ENCODE results near the gene ECEL1.

ECEL1 gene

DNA sequence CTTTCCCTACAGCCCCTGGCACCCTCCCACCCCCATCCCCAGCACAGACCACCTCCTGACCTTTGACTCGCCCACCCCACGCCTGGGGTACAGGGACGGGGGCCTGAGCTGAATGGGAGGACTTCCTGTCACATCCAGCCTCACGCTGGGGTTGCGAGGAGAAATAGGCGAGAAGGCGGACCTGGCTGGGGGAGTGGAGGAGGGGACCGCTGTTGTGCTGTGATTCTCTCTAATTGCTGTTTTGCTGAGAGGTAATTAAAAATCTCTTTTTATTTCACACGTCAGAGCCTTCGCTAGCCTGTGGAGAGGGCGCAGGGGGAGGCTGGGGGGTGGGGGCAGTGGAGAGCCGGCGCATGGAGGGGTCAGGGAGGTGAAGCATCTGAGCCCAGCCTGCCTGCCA, 9.7 kb upstream of the ECEL1 start:
- no peak for DNase-seq (ENCODE audit: low spot score)

DNA sequence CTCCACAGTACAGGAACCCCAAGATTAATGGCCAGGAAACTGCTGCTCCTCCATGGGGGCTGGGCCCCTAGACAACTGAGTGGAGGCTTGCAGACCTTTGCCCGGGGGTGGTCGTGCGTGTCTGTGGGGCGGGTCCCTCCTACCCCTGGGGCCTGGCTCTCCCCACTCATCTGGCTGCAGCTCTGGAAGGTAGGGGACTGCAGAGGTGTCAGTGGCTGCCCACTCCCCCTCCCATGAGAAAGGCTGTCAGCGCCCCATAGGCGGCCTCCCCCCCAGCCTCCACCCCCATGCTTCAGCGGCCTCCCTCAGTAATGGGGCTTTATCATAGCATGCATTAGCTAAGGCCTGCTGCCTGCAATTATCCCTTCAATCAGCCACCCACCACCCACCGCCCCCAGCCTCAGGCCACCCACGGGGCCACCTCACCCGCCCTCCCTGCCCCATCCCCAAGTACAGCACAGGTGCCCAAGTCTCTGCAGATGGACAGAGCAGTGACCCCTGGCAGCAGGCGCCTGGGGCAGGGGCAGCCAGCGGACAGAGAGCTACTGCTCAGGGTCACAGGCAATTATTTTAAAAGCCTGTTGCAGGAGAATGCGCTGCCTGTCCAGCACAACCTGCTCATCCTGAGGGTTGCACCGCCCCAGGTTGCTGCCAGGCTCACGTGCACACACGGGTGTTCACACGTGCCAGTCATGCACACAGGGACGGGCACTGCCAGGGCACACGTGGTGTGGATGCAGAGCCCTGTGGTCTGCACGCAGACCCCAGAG, 9.1 kb upstream of the ECEL1 start:
- no peak for DNase-seq (ENCODE audit: low spot score)

DNA sequence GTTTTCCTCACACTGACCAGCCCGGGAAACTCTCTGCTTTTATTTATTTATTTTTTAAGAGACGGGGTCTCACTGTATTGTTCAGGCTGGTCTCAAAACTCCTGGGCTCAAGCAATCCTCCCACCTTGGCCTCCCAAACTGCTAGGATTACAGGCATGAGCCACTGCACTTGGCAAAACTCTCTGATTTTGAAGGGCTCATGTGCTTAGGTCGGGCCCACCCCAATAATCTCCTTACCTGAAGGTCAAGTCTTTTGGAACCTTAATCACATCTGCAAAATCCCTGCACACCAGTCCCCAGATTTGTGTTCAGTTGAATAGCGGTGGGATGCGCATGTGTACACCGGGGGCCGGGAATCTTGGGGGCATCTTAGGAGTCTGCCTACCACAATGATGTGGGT, 7.7 kb upstream of the ECEL1 start:
- no peak for DNase-seq (ENCODE audit: low spot score)

- DNase-seq (ENCODE audit: low spot score) = no peak
Observed at GRCh38 chr2:232494542-232494941, 6.9 kb upstream of the ECEL1 start.

DNA sequence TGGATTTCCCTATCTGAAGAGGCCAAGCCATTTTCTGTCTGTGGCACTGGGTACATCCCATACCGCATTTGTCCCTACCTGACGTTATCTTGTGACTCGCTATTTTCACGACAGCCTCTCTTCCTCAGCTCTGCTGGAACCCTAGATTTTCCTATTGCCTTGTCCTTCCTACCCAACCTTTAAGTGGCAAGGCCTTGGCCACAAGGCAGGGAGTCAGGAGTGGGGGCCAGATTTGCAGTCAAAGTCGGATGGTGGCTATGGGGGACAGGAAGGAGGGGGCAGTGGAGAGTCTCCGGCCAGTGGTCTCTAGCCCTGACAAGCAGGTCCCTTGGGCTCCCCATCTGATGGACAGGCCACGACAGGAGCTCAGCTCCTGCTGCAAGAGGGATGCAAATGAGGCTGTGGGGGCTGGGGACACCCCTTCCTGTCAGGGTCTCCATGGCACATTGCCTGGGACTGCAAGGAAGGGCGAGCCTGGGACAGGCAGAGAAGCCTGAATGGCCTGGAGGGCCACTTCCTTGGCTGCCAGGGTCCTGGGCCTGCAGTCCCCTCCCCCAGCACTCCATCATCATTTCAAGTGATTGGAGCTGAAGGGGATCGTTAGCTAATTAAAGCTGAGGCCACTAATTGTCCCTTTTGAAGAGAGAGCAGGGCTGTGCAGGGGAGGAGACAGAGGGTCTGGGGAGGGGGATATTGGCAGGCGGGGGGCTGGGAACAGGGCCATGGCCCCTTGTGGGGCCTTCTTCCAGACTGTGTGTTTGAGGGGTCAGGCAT, 6.3 kb upstream of the ECEL1 start:
- no peak for DNase-seq (ENCODE audit: low spot score)

- no peak for DNase-seq (ENCODE audit: low spot score)
Observed at GRCh38 chr2:232492963-232493700, 5.5 kb upstream of the ECEL1 start.

- DNase-seq (ENCODE audit: low spot score) = no peak
Observed at GRCh38 chr2:232492236-232492848, 4.7 kb upstream of the ECEL1 start.

GRCh38 chr2:232491139-232491780, 3.6 kb upstream of the ECEL1 start:
- no peak for DNase-seq (ENCODE audit: low spot score)

DNA sequence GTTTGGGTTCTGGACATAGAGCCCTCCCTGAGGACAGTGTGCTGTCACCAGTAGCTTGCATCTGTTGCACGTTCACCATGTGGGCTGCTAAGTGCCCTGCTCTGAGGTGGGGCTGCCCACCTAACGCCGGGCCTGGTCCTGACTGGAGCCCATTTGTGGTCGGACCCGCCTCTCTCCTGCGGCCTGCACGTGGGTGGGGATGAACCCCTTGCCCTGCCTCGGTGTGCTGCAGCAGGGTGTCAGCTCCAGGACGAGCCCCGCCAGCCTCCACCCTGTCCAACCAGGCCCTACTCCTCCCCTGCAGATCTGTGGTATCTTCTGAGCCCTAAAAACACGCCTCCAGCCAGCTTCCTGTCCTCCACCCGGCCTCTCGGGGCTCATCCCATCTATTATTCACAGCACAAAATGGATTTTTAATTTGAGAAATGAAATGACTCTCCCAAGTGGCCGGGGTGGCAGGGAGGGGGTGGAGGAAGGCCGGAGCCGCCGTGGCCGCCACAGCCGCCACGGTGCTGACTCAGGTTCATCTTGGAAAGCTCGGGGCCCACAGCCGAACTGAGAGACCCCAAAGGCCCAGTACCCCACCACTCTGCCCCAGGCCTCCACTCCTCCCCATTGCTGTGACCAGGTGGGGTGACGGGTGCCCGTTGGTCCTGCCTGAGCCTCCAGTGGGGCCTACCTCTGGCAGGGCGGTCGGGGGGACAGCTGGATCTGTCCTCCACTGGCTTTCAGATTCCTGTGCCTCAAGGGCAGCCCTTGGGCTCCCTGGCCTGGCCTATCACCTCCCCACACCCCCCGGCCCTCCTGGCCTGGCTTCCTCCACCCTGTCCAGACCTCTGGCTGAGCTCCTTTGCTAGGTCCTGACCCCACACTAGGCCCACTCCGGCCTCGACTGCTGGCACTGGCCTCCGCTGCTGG, 2.8 kb upstream of the ECEL1 start:
- DNase-seq (ENCODE audit: low spot score) = no peak

- no peak for DNase-seq (ENCODE audit: low spot score)
Observed at GRCh38 chr2:232489516-232490220, 2.0 kb upstream of the ECEL1 start.

GRCh38 chr2:232488721-232489300, 1.2 kb upstream of the ECEL1 start:
- DNase-seq (ENCODE audit: low spot score) = no peak

DNA sequence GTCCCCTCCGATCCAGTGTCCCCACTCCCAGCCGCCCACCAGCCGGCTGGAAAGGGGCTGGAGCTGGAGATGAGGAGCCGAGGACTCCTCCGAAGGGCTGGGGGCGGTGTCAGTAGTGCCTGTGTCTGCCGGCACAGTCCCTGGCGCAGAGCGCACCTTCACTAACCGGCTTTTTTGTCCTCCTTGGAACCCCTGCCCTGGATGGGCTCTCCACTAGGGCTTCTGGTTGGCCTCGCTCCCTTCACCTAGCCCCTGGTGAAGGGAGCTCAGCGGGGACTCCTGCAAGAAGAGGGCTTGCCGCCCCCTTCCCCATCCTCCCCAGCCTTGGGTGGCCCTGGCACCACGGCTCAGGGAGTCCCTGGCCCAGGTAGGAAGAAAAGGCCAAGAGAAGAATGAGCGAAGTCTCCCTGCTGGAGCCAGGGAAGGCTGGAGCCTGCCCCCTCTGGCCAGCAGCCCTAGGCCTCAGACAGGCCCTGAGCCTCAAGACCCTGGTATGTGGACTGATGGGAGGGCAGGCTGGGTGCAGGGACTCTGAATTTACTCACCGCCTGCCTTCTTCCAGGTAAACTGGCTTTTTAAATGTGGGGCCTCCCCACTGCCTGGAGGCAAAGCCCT, 570 bp upstream of the ECEL1 start:
- no peak for DNase-seq (ENCODE audit: low spot score)

GRCh38 chr2:232486558-232487384, 863 bp downstream of the ECEL1 start:
- no peak for DNase-seq (ENCODE audit: low spot score)

GRCh38 chr2:232485757-232486557, 1.7 kb downstream of the ECEL1 start:
- no peak for DNase-seq (ENCODE audit: low spot score)

- no peak for DNase-seq (ENCODE audit: low spot score)
Observed at GRCh38 chr2:232485348-232485756, 2.3 kb downstream of the ECEL1 start.

- no peak for DNase-seq (ENCODE audit: low spot score)
Observed at GRCh38 chr2:232484628-232485347, 2.8 kb downstream of the ECEL1 start.
